Type B pancreatic cell (in vitro differentiated cells): ENCODE results near the gene MED29. TPM values are rescaled to one million over a fixed set of nuclear protein-coding genes. Genes with fewer than 3 reads are reported as not detected.
A peak's percentile ranks its signal among the peaks of the same experiment; 100 is the strongest.

Experiments
- DNase-seq: peaks from one replicate; pipeline ENCODE4 v3.0.0; 2021; ENCODE audit warnings: mixed read lengths; ENCODE audit not compliant: unreplicated experiment; ENCODE audit errors: extremely low spot score
- H3K27ac Mint-ChIP-seq: 2 replicates; pipeline ENCODE4 v1.8.0; 2021; ENCODE audit warnings: mild to moderate bottlenecking, mixed read lengths
- H3K27me3 Mint-ChIP-seq: 2 replicates; pipeline ENCODE4 v1.8.0; 2021; ENCODE audit warnings: mixed read lengths
- H3K36me3 Mint-ChIP-seq: 2 replicates; pipeline ENCODE4 v1.8.0; 2021; ENCODE audit warnings: mixed read lengths
- H3K4me1 Mint-ChIP-seq: one replicate; pipeline ENCODE4 v1.8.0; 2021; ENCODE audit warnings: mixed read lengths; ENCODE audit not compliant: unreplicated experiment
- H3K4me3 Mint-ChIP-seq: 2 replicates; pipeline ENCODE4 v1.8.0; 2021; ENCODE audit warnings: mild to moderate bottlenecking, mixed read lengths
- H3K9me3 Mint-ChIP-seq: 2 replicates; pipeline ENCODE4 v1.8.0; 2021; ENCODE audit warnings: mixed read lengths
- microRNA-seq: library from miRNA; unstranded; fragments of <30 nt; microRNA quantifications from one replicate; pipeline ENCODE4, GENCODE V29; 2020
- total RNA-seq: library from RNA; stranded (reverse); gene quantifications from 2 replicates; pipeline ENCODE4 v1.2.1, GENCODE V29; 2021; ENCODE audit warnings: low replicate concordance
- TF ChIP-seq, protein P1 (sequence below): fragments of 200-600 bp; sonication (generic); conservative IDR thresholded peaks from 2 replicates; pipeline ENCODE4 v1.5.0; 2021; ENCODE audit warnings: antibody characterized with exemption, mild to moderate bottlenecking

Gene MED29
- total RNA-seq, 1 donor from 2014 or later = 40.8 TPM

DNA sequence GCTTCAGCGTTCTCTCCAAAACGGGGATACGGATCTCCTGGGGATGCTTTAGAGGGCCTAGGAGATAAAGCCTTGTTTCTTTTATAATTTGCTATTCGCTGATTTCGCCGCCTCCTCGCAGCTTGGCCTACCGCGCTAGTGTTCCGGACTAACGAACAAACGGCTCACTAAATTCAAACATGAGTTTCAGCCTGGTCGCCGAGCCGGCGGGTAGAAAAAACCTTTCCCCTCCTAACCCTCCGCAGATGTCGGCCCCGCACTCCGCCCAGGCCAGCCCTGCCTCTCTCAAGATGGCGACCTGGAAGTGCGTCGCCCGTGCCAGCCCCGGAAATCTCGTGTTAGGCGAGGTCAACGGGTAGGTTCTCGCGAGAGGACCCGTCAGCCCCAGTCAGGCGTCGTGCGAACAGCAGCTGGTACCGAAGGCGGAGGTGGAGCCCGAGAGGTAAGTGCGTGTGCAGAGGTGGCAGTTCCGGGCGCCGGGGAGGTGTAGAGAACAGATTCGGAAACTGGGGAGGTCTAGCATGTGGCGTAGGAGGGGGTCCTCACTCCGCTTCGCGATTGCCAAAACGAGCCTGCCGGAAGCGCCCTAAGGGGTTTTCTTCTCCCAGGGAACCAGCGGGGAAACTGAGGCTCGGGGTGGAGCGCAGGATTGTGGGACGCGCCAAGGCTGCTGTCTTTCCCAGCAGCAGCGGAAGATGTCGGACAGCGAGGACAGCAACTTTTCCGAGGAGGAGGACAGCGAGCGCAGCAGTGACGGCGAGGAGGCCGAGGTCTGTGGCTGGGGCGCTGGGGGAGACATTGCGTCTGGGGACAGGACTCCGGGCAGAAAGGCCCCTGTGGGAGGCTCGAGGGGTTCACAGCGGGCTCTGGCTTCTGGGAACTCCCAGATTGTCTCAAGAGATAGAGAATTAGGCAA lies 54.3 kb downstream of the MED29 start, which contains the start of gene SUPT5H:
Gene SUPT5H (plus strand): TSS at position 387 of the 916 bp plus-strand sequence. CDS start 309 bp downstream, at position 696.
- H3K27me3 Mint-ChIP-seq = no peaks in the 10 kb centered on the region
- peak; percentile 96 for DNase-seq
- TF ChIP-seq, protein P1, sequence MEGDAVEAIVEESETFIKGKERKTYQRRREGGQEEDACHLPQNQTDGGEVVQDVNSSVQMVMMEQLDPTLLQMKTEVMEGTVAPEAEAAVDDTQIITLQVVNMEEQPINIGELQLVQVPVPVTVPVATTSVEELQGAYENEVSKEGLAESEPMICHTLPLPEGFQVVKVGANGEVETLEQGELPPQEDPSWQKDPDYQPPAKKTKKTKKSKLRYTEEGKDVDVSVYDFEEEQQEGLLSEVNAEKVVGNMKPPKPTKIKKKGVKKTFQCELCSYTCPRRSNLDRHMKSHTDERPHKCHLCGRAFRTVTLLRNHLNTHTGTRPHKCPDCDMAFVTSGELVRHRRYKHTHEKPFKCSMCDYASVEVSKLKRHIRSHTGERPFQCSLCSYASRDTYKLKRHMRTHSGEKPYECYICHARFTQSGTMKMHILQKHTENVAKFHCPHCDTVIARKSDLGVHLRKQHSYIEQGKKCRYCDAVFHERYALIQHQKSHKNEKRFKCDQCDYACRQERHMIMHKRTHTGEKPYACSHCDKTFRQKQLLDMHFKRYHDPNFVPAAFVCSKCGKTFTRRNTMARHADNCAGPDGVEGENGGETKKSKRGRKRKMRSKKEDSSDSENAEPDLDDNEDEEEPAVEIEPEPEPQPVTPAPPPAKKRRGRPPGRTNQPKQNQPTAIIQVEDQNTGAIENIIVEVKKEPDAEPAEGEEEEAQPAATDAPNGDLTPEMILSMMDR = no peak
- no peaks in the 10 kb centered on the region for H3K9me3 Mint-ChIP-seq
- H3K27ac Mint-ChIP-seq = peak within 1 kb of the TSS; percentile 98
- peaks cover 28% of the 10 kb centered on the region for H3K4me1 Mint-ChIP-seq
- peak within 1 kb of the TSS; percentile 99 for H3K4me3 Mint-ChIP-seq
- H3K36me3 Mint-ChIP-seq = peaks cover 15% of the 10 kb centered on the region

DNA sequence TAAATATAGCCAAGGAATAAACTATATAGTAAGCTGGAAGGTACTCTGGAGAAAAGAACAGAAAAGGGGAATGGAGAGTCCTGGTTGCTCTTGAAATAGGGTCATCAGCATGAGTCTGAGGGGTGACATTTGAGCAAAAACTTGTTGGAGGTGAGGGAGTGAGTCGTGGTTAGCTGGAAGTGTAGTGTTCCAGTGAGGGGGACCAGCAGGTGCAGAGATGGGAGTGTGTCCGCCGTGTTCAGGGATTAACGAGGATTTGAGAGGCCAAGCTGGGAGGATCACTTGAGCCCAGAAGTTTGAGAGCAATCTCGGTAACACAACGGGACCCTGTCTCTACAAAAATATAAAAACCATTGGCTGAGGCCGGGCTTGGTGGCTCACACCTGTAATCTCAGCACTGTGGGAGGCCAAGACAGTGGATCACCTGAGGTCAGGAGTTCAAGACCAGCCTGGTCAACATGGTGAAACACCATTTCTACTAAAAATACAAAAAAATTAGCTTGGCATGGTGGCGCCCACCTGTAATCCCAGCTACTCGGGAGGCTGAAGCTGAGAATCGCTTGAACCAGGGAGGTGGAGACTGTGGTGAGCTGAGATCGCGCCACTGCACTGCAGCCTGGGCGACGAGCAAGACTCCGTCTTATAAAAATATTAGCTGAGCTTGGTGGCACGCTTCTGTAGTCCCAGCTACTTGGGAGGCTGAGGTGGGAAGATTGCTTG lies 55.3 kb downstream of the MED29 start:
- peaks cover 15% of the 10 kb centered on the region for H3K36me3 Mint-ChIP-seq
- no peak for DNase-seq
- H3K4me1 Mint-ChIP-seq = peaks cover 28% of the 10 kb centered on the region
- TF ChIP-seq, protein P1 = no peak
- no peaks in the 10 kb centered on the region for H3K27me3 Mint-ChIP-seq
- H3K27ac Mint-ChIP-seq = peak overlapping the region; percentile 98
- no peaks in the 10 kb centered on the region for H3K9me3 Mint-ChIP-seq
- H3K4me3 Mint-ChIP-seq = peak overlapping the region; percentile 99

DNA sequence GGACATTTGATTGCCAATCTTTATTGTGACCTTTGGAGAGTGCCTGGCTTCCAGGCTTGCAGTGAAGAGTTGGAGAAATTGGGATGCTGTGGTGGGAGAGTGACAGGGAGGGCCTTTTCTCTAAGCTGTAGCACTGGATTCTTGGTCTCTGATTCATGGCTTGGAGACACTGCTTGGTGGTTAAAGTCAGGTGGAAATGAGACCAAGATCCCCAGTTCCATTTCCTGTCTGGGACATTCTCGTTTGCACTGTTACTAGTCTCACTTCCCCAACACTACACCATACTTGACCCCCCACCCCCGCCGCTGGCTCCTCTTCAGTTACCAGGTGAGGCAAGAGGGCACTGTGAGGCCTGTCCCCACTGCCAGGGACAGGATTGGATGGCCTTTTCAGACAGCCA lies 57.1 kb downstream of the MED29 start:
- Mint-ChIP-seq H3K4me1 (peaks cover 28% of the 10 kb centered on the region), H3K27ac (peak overlapping the region; percentile 66), H3K4me3 (peak overlapping the region; percentile 67), H3K27me3 (no peaks in the 10 kb centered on the region), H3K9me3 (no peaks in the 10 kb centered on the region), H3K36me3 (peaks cover 29% of the 10 kb centered on the region)
- TF ChIP-seq, protein P1 = no peak
- no peak for DNase-seq

DNA sequence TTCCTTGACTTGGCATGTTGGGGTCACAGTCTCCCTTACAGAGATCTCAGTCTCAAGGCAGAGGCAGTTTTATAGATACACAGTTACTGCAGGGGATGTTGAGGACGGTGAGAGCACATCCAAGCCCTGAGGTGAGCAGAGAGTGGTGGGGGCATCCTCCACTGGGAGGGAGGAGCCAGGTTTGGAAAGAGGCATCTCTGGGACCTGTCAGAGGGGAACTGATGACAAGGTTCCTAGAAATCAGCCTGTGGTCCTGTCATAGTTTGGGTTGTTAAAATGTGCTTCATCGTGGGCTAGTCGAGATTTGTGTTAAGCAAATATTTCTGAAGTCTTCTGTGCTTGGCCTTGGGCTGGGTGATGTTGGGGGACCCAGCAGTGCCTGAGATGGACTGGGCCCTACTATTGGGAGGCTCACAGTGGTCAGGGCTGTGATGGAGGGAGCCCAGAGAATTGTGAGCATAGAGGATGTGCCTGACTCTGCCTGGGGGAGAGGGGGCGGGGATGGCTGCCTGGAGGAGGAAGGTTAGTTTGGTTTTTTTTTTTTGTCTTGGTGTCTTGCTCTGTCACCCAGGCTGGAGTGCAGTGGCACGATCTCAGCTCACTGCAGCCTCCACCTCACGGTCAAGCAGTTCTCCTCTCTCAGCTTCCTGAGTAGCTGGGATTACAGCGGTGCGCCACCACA lies 58.1 kb downstream of the MED29 start:
- H3K27me3 Mint-ChIP-seq = no peaks in the 10 kb centered on the region
- TF ChIP-seq, protein P1 = no peak
- no peak for DNase-seq
- H3K9me3 Mint-ChIP-seq = no peaks in the 10 kb centered on the region
- H3K36me3 Mint-ChIP-seq = peaks cover 29% of the 10 kb centered on the region
- H3K27ac Mint-ChIP-seq = peak overlapping the region; percentile 12
- no peak overlapping the region for H3K4me3 Mint-ChIP-seq
- H3K4me1 Mint-ChIP-seq = peaks cover 28% of the 10 kb centered on the region

Small RNAs within 50 kb of the gene (microRNA-seq; reads per million reads assigned to microRNA genes)
- gene MIR4530 = not detected

Other genes with a start within 250 kb of the MED29 start
- gene NCCRP1, start 194.4 kb upstream of the MED29 start, total RNA-seq = 19.0 and 22.6 TPM in 2 replicates
- gene SYCN, start 187.1 kb upstream of the MED29 start, total RNA-seq = not detected in 2 replicates
- not detected in 2 replicates for gene IFNL3, start 146.4 kb upstream of the MED29 start, total RNA-seq
- gene IFNL4, start 142.5 kb upstream of the MED29 start, total RNA-seq = not detected in 2 replicates
- gene IFNL2, start 123.0 kb upstream of the MED29 start, total RNA-seq = not detected in 2 replicates
- not detected in 2 replicates for gene IFNL1, start 95.0 kb upstream of the MED29 start, total RNA-seq
- gene LRFN1, start 70.5 kb upstream of the MED29 start, total RNA-seq = 3.6 and 5.6 TPM in 2 replicates
- gene GMFG, start 55.3 kb upstream of the MED29 start, total RNA-seq = not detected in 2 replicates
- gene SAMD4B, start 49.0 kb upstream of the MED29 start, total RNA-seq = 116 and 123 TPM in 2 replicates
- 36.9 and 43.6 TPM in 2 replicates for gene PAF1, start 272 bp upstream of the MED29 start, total RNA-seq
- 36.0 and 101 TPM in 2 replicates for gene ZFP36, start 15.5 kb downstream of the MED29 start, total RNA-seq
- gene PLEKHG2, start 21.3 kb downstream of the MED29 start, total RNA-seq = 32.9 and 86.7 TPM in 2 replicates
- gene RPS16, start 44.6 kb downstream of the MED29 start, total RNA-seq = 2,174 and 2,175 TPM in 2 replicates
- 142 and 144 TPM in 2 replicates for gene SUPT5H, start 54.2 kb downstream of the MED29 start, total RNA-seq
- 63.6 and 82.2 TPM in 2 replicates for gene TIMM50, start 89.5 kb downstream of the MED29 start, total RNA-seq
- gene DLL3, start 107.6 kb downstream of the MED29 start, total RNA-seq = 0.74 and 2.7 TPM in 2 replicates
- 1.1 TPM in 1 of 2 replicates, not detected in the other for gene SELENOV, start 123.8 kb downstream of the MED29 start, total RNA-seq
- 1.1 and 4.8 TPM in 2 replicates for gene EID2B, start 141.5 kb downstream of the MED29 start, total RNA-seq
- 15.3 and 19.2 TPM in 2 replicates for gene EID2, start 148.8 kb downstream of the MED29 start, total RNA-seq
- not detected in 2 replicates for gene LGALS13, start 211.1 kb downstream of the MED29 start, total RNA-seq